Kidney (tissue), 14 donors: ENCODE measurements around the gene MACROD2. TPM values are rescaled to one million over a fixed set of nuclear protein-coding genes. Genes with fewer than 3 reads are reported as not detected.

ENCODE experiments used
- DNase-seq, 5 donors: peaks; one replicate each; pipeline ENCODE4 v3.0.0-alpha.2; 2013 to 2020
- FAIRE-seq: peaks from 2 replicates; lab custom pipeline; 2012; peaks lifted over from hg19 to GRCh38; lab: Jason Lieb, UNC
- H3K27ac ChIP-seq, 2 donors: one replicate each; pipeline ENCODE4 v1.7.0; 2013; ENCODE audit warnings: low read depth in 2 of 2, low read length in 2 of 2, inconsistent platforms in 1 of 2
- H3K27me3 ChIP-seq: one replicate; pipeline ENCODE4 v1.7.1; 2013; ENCODE audit warnings: low read length, inconsistent platforms; ENCODE audit not compliant: control insufficient read depth, insufficient read depth
- H3K36me3 ChIP-seq, 3 donors: one replicate each; pipeline versions ENCODE4 v1.7.0 to v1.7.1; 2013; ENCODE audit warnings: low read length in 3 of 3, control low read depth in 1 of 3, inconsistent platforms in 1 of 3; ENCODE audit not compliant: insufficient read depth in 3 of 3, control insufficient read depth in 2 of 3
- H3K4me1 ChIP-seq, 3 donors: one replicate each; pipeline versions ENCODE4 v1.7.0 to v1.7.1; 2013; ENCODE audit warnings: low read length in 3 of 3, inconsistent platforms in 1 of 3, low read depth in 1 of 3; ENCODE audit not compliant: control insufficient read depth in 2 of 3, insufficient read depth in 2 of 3
- H3K4me3 ChIP-seq, 3 donors: one replicate each; pipeline versions ENCODE4 v1.7.0 to v1.8.1; 2013; ENCODE audit warnings: low read length in 3 of 3, control low read depth in 1 of 3, inconsistent platforms in 1 of 3
- H3K9ac ChIP-seq, 3 donors: one replicate each; pipeline versions ENCODE4 v1.7.0 to v1.7.1; 2013; ENCODE audit warnings: low read length in 3 of 3, control low read depth in 1 of 3, inconsistent platforms in 1 of 3
- H3K9me3 ChIP-seq, 3 donors: one replicate each; pipeline versions ENCODE4 v1.7.0 to v1.7.1; 2013; ENCODE audit warnings: low read length in 3 of 3, control low read depth in 1 of 3, inconsistent platforms in 1 of 3; ENCODE audit not compliant: control insufficient read depth in 2 of 3, insufficient read depth in 1 of 3
- intact Hi-C: fragments of 100-400 bp; cut with DNase I; formaldehyde crosslinking; loops from one replicate; pipeline ENCODE4 v1.11.1; 2022
- polyA plus RNA-seq: library from polyadenylated mRNA; stranded (reverse); fragments of 350-450 nt; fragmentation: Illumina TruSeq; extraction: RNeasy Lipid Tissue Mini Kit (QIAGEN cat#74804); gene quantifications from one replicate; pipeline ENCODE4 v1.2.3, GENCODE V29; 2014; ENCODE audit warnings: low read depth, low replicate concordance; ENCODE audit not compliant: insufficient read depth
- total RNA-seq: library from RNA; stranded (reverse); fragmentation: NEBNext Ultra II Directional; extraction: Animal tissue kit (Norgen Biotek cat#: 25700); gene quantifications from one replicate; pipeline ENCODE4 v1.2.1, GENCODE V29; 2021
- TF ChIP-seq, protein P1 (sequence below): IDR thresholded peaks from 3 replicates; pipeline ENCODE4 v1.5.1; 2012; ENCODE audit warnings: mild to moderate bottlenecking, moderate library complexity, borderline replicate concordance; ENCODE audit not compliant: insufficient read depth; ENCODE audit errors: extremely low read depth
- donor health status: control.
- donor health status: control.
- donor health status: control.
- donor health status: control.
- donor health status: control.
- donor health status: DM: yes; HTN: yes; CAD: no.
- donor health status: Normal renal cell carcinoma (clear cell type).

The MACROD2 gene
- total and polyA plus RNA-seq, 2 donors from 2014 or later, result 3.0 to 10.0 TPM

DNA sequence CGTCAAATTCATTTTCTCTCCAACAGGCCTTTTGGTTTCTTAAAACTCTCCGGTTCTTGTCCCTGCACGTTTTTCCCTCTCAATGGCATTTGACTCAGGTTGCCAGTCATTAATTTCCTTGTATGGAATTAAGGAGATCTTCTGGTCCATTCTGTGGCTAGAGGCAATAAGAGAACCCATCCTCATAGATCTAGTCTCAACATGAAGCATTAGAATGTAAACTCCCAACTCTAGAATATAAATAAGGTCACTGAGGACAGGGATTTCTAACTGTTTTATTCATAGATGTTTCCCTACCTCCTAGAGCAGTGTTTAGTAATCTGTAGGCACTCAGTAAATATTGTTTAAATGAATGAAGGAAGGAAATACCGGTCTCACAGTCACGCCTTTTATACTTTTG is 527.3 kb downstream of the MACROD2 start:
- intact Hi-C loops, result no loop called here
- Histone ChIP-seq H3K9me3 (no peaks in the 10 kb centered on the region), H3K27me3 (no peaks in the 10 kb centered on the region), H3K4me3 (no peak overlapping the region), H3K27ac (no peak overlapping the region), H3K9ac (no peak overlapping the region), H3K4me1 (no peaks in the 10 kb centered on the region), H3K36me3 (no peaks in the 10 kb centered on the region)
- TF ChIP-seq, protein P1, sequence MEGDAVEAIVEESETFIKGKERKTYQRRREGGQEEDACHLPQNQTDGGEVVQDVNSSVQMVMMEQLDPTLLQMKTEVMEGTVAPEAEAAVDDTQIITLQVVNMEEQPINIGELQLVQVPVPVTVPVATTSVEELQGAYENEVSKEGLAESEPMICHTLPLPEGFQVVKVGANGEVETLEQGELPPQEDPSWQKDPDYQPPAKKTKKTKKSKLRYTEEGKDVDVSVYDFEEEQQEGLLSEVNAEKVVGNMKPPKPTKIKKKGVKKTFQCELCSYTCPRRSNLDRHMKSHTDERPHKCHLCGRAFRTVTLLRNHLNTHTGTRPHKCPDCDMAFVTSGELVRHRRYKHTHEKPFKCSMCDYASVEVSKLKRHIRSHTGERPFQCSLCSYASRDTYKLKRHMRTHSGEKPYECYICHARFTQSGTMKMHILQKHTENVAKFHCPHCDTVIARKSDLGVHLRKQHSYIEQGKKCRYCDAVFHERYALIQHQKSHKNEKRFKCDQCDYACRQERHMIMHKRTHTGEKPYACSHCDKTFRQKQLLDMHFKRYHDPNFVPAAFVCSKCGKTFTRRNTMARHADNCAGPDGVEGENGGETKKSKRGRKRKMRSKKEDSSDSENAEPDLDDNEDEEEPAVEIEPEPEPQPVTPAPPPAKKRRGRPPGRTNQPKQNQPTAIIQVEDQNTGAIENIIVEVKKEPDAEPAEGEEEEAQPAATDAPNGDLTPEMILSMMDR, result no peak
- FAIRE-seq, result no peak
- no peak for DNase-seq

DNA sequence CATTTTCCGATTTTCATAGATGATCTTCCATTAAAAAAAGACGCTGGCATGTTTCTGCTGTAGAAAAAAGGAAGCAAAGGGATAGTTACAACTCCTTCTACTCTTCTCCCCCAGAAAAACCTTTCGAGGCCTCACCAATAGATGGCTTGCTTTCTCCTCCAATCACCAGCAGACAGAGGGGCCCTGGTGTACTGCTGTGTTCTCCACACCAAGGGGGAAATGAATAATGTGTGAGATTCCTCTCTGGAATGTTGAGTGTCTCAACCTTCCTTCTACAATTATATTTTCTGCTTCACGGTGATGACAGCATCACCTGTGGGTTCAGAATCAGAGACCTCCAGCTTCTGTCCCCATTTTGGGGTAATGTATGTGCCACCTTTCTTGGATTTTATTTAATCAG is 527.8 kb downstream of the MACROD2 start:
- Histone ChIP-seq H3K9ac (no peak overlapping the region), H3K36me3 (no peaks in the 10 kb centered on the region), H3K27me3 (no peaks in the 10 kb centered on the region), H3K4me3 (no peak overlapping the region), H3K9me3 (no peaks in the 10 kb centered on the region), H3K27ac (no peak overlapping the region), H3K4me1 (no peaks in the 10 kb centered on the region)
- TF ChIP-seq, protein P1, result no peak
- DNase-seq (no peak), FAIRE-seq (no peak)
- intact Hi-C loops, result no loop called here

GRCh38 chr20:14525426-14525825 is 530.1 kb downstream of the MACROD2 start:
- Histone ChIP-seq H3K27ac (no peak overlapping the region), H3K4me1 (no peaks in the 10 kb centered on the region), H3K4me3 (no peak overlapping the region), H3K9ac (no peak overlapping the region), H3K9me3 (no peaks in the 10 kb centered on the region), H3K27me3 (no peaks in the 10 kb centered on the region), H3K36me3 (no peaks in the 10 kb centered on the region)
- no peak for FAIRE-seq
- no peak for DNase-seq
- intact Hi-C loops, result no loop called here
- TF ChIP-seq, protein P1, result no peak

GRCh38 chr20:14526891-14527290 is 531.6 kb downstream of the MACROD2 start:
- intact Hi-C loops, result no loop called here
- Histone ChIP-seq H3K4me1 (no peaks in the 10 kb centered on the region), H3K27me3 (no peaks in the 10 kb centered on the region), H3K4me3 (no peak overlapping the region), H3K27ac (no peak overlapping the region), H3K9me3 (no peaks in the 10 kb centered on the region), H3K36me3 (no peaks in the 10 kb centered on the region), H3K9ac (no peak overlapping the region)
- DNase-seq, result no peak
- TF ChIP-seq, protein P1, result no peak
- FAIRE-seq, result no peak
